ENCODE data around the gene INAFM2. TPM values are rescaled to one million over a fixed set of nuclear protein-coding genes. Genes with fewer than 3 reads are reported as not detected.

Gene INAFM2
- total and polyA plus RNA-seq, 2 donors (not counting 3 experiments of a cell fraction or from before 2014, with no cell fraction given), result 10.4 to 24.1 TPM

DNA sequence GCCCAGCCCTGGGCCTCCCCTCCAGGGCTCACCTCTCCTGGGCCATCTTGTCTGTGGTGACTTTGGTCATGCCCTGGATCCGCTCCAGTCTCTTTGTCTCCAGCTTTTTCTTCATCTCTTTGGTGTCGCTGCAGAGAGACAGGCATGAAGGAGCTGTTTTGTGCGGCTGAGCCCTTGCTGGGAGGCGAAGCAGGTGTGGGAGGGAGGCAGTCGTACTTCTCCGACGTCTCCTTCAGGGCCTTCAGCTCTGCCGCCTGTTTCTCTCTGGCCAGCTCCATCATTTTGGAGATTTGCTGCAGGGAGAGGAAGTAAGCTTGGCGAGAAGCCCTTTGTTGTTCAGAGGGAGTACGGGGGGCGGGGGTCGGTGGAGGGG lies 33.0 kb upstream of the INAFM2 start:
- Histone ChIP-seq H3K4me2 (ENCODE audit: insufficient read depth, low read length) (no peak overlapping the region), H3K9me1 (replicated peaks; ENCODE audit: control insufficient read depth, extremely low read depth, insufficient read depth, low read length) (no peaks in the 10 kb centered on the region), H3K4me3 (replicated peaks in 1 of 3; ENCODE audit: insufficient read depth in 1 of 3, low read depth in 1 of 3, low read length in 3 of 3) (no peak overlapping the region), H3K36me3 (ENCODE audit: control insufficient read depth in 2 of 2, extremely low read depth in 1 of 2, insufficient read depth in 2 of 2, low read length in 2 of 2) (no peaks in the 10 kb centered on the region), H3K9ac (replicated peaks; ENCODE audit: extremely low read depth, insufficient read depth, low read length) (no peak overlapping the region), H3K79me2 (ENCODE audit: control insufficient read depth, insufficient read depth, low read length) (no peaks in the 10 kb centered on the region), H3K4me1 (ENCODE audit: control insufficient read depth, extremely low read depth, insufficient read depth, low read length) (peaks cover under 1% of the 10 kb centered on the region), H4K20me1 (replicated peaks; ENCODE audit: control insufficient read depth, extremely low read depth, insufficient read depth, low read length) (no peaks in the 10 kb centered on the region), H3K27me3 (ENCODE audit: control insufficient read depth in 2 of 2, insufficient read depth in 2 of 2, low read length in 2 of 2) (peaks cover 0 to 24% of the 10 kb centered on the region in 2 experiments), H3K9me3 (replicated peaks; ENCODE audit: control insufficient read depth, insufficient read depth, low read length) (no peaks in the 10 kb centered on the region), H3K27ac (ENCODE audit: insufficient read depth, low read depth, low read length) (no peak overlapping the region), H2AFZ (ENCODE audit: low read depth, low read length) (no peak overlapping the region)
- DNase-seq (ENCODE audit: low read depth, low spot score) (no peak), FAIRE-seq (no peak)
- BruUV-seq (replicated peaks), result no TSS peak
- CTCF ChIA-PET, result interaction anchor here (0.9 to 7.5 kb wide), 11 partner anchors 8 to 86 kb away, joined by 3 to 77 read pairs (median 8); partner anchors contain the start of genes ANKRD63, CCDC9B and PLCB2
- TF ChIP-seq MAX (IDR thresholded peaks at IDR 0.05; ENCODE audit: insufficient read depth, insufficient read length) (no peak), GATA2 (IDR thresholded peaks at IDR 0.05; ENCODE audit: insufficient read depth, insufficient read length, low read depth, low read length) (no peak), POLR2AphosphoS5 (IDR thresholded peaks at IDR 0.05; ENCODE audit: insufficient read depth, low read depth, low read length) (no peak), POLR2A (IDR thresholded peaks at IDR 0.05; ENCODE audit: low read depth, low read length) (no peak), FOS (IDR thresholded peaks at IDR 0.05; ENCODE audit: borderline replicate concordance, insufficient read depth, low read length) (no peak), EZH2 (IDR thresholded peaks at IDR 0.05; ENCODE audit: borderline replicate concordance, low read depth, low read length, severe bottlenecking) (no peak), JUN (IDR thresholded peaks at IDR 0.05; ENCODE audit: borderline replicate concordance, insufficient read depth, insufficient read length, low read depth) (no peak), MYC (IDR thresholded peaks at IDR 0.05; ENCODE audit: low read depth, low read length) (no peak)
- TF ChIP-seq, protein P1, sequence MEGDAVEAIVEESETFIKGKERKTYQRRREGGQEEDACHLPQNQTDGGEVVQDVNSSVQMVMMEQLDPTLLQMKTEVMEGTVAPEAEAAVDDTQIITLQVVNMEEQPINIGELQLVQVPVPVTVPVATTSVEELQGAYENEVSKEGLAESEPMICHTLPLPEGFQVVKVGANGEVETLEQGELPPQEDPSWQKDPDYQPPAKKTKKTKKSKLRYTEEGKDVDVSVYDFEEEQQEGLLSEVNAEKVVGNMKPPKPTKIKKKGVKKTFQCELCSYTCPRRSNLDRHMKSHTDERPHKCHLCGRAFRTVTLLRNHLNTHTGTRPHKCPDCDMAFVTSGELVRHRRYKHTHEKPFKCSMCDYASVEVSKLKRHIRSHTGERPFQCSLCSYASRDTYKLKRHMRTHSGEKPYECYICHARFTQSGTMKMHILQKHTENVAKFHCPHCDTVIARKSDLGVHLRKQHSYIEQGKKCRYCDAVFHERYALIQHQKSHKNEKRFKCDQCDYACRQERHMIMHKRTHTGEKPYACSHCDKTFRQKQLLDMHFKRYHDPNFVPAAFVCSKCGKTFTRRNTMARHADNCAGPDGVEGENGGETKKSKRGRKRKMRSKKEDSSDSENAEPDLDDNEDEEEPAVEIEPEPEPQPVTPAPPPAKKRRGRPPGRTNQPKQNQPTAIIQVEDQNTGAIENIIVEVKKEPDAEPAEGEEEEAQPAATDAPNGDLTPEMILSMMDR (IDR thresholded peaks at IDR 0.05; ENCODE audit: extremely low read depth in 1 of 2, insufficient read depth in 1 of 2, low read depth in 1 of 2, low read length in 2 of 2), result no peak
- intact Hi-C loops (cut with micrococcal nuclease) (no loop called here), dilution Hi-C loops (cut with MboI; ENCODE audit: extremely low pct_ligation_motif_present, low sequenced_read_pairs) (no loop called here)
- POLR2A ChIA-PET, result interaction anchor here (0.8 kb wide), 1 partner anchor 24 kb away, joined by 5 read pairs; no protein-coding TSS in a partner anchor
